Measurements from ENCODE around the gene NUMA1. TPM values are rescaled to one million over a fixed set of nuclear protein-coding genes. Genes with fewer than 3 reads are reported as not detected.
A peak's percentile ranks its signal among the peaks of the same experiment; 100 is the strongest.

NUMA1 gene
- total RNA-seq, 4 donors from 2014 or later = 345 to 650 (median 380) TPM

GRCh38 chr11:71990701-71991100, 89.6 kb downstream of the NUMA1 start:
- TF ChIP-seq EP300 (IDR thresholded peaks at IDR 0.05) = no peak
- TF ChIP-seq CTCF (IDR thresholded peaks at IDR 0.05) = no peak
- TF ChIP-seq POLR2A (IDR thresholded peaks at IDR 0.05) = no peak
- 65 to 75% methylated on average over 3 of the region's 3 CpGs for WGBS, 2 donors
- Histone ChIP-seq H3K4me1 (peaks cover 0 to 15% (median 6%) of the 10 kb centered on the region in 4 donors), H3K36me3 (peaks cover 0 to 16% (median 0%) of the 10 kb centered on the region in 3 donors), H3K4me3 (no peak overlapping the region), H3K27ac (no peak overlapping the region), H3K9me3 (no peaks in the 10 kb centered on the region), H3K27me3 (no peaks in the 10 kb centered on the region)
- no peak for DNase-seq (ENCODE audit: low spot score in 2 of 2)

GRCh38 chr11:71988050-71988449, 92.3 kb downstream of the NUMA1 start:
- Histone ChIP-seq H3K27me3 (no peaks in the 10 kb centered on the region), H3K4me3 (no peak overlapping the region), H3K27ac (no peak overlapping the region), H3K9me3 (no peaks in the 10 kb centered on the region), H3K4me1 (peaks cover 0 to 15% (median 6%) of the 10 kb centered on the region in 4 donors), H3K36me3 (peaks cover 0 to 28% (median 0%) of the 10 kb centered on the region in 3 donors)
- no peak for DNase-seq (ENCODE audit: low spot score in 2 of 2)
- TF ChIP-seq CTCF (IDR thresholded peaks at IDR 0.05) (no peak), POLR2A (IDR thresholded peaks at IDR 0.05) (no peak), EP300 (IDR thresholded peaks at IDR 0.05) (no peak)
- WGBS, 2 donors = 41 to 45% methylated on average over 3 of the region's 3 CpGs

- no peak for DNase-seq (ENCODE audit: low spot score in 2 of 2)
- Histone ChIP-seq H3K27me3 (no peaks in the 10 kb centered on the region), H3K27ac (peak overlapping the region in 1 of 4 donors; percentile 24), H3K9me3 (no peaks in the 10 kb centered on the region), H3K36me3 (peaks cover 0 to 28% (median 0%) of the 10 kb centered on the region in 3 donors), H3K4me1 (peaks cover 0 to 15% (median 6%) of the 10 kb centered on the region in 4 donors), H3K4me3 (no peak overlapping the region)
- WGBS, 2 donors = 41 to 51% methylated on average over 2 of the region's 2 CpGs
- TF ChIP-seq CTCF (IDR thresholded peaks at IDR 0.05) = no peak
- TF ChIP-seq EP300 (IDR thresholded peaks at IDR 0.05) = no peak
- TF ChIP-seq POLR2A (IDR thresholded peaks at IDR 0.05) = no peak
These were observed 92.8 kb downstream of the NUMA1 start for GRCh38 chr11:71987521-71987920.

- 72 to 80% methylated on average over 2 of the region's 2 CpGs for WGBS, 2 donors
- Histone ChIP-seq H3K4me1 (peaks cover 0 to 15% (median 6%) of the 10 kb centered on the region in 4 donors), H3K4me3 (no peak overlapping the region), H3K27me3 (no peaks in the 10 kb centered on the region), H3K9me3 (no peaks in the 10 kb centered on the region), H3K27ac (no peak overlapping the region), H3K36me3 (peaks cover 0 to 28% (median 0%) of the 10 kb centered on the region in 3 donors)
- TF ChIP-seq EP300 (IDR thresholded peaks at IDR 0.05) (no peak), POLR2A (IDR thresholded peaks at IDR 0.05) (no peak), CTCF (IDR thresholded peaks at IDR 0.05) (no peak)
- DNase-seq (ENCODE audit: low spot score in 2 of 2) = no peak
These were observed 94.2 kb downstream of the NUMA1 start for GRCh38 chr11:71986131-71986530.

- no peak overlapping the region for H3K4me3 ChIP-seq
- no peaks in the 10 kb centered on the region for H3K4me1 ChIP-seq
- no peak for TF ChIP-seq EP300 (IDR thresholded peaks at IDR 0.05)
- no peak for TF ChIP-seq POLR2A (IDR thresholded peaks at IDR 0.05)
- no peak for TF ChIP-seq CTCF (IDR thresholded peaks at IDR 0.05)
- DNase-seq (ENCODE audit: low spot score in 2 of 2) = no peak
- H3K9me3 ChIP-seq = no peaks in the 10 kb centered on the region
- 83% methylated on average over 3 of the region's 3 CpGs for WGBS, 2 donors
- peaks cover 0 to 15% (median 0%) of the 10 kb centered on the region in 3 donors for H3K36me3 ChIP-seq
- no peaks in the 10 kb centered on the region for H3K27me3 ChIP-seq
- H3K27ac ChIP-seq = no peak overlapping the region
These were observed 100.7 kb downstream of the NUMA1 start for GRCh38 chr11:71979602-71980001.

Measured in tibial nerve (tissue), 4 donors.